HG03066 (cell line): Measurements from ENCODE around the gene CCDC39.
"Not testable (repeated sequence)": the region's sequence is repeated elsewhere in the genome, so short reads cannot be mapped to it uniquely, and the experiment has no call there.

Experiments used
- ATAC-seq: cut with Tn5 transposase; IDR thresholded peaks from one replicate; pipeline ENCODE4 v1.9.1; 2021; ENCODE audit warnings: low read depth; ENCODE audit not compliant: unreplicated experiment

The CCDC39 gene

GRCh38 chr3:180626844-180627243 is 52.4 kb downstream of the CCDC39 start:
- peak; percentile 91 for ATAC-seq

GRCh38 chr3:180624714-180625113 is 54.6 kb downstream of the CCDC39 start:
- ATAC-seq, result no peak

GRCh38 chr3:180619723-180620122 is 59.6 kb downstream of the CCDC39 start:
- ATAC-seq, result no peak

GRCh38 chr3:180618563-180618962 is 60.7 kb downstream of the CCDC39 start:
- not testable (repeated sequence) for ATAC-seq

GRCh38 chr3:180617049-180617448 is 62.2 kb downstream of the CCDC39 start:
- no peak for ATAC-seq

- ATAC-seq, result no peak
Measured at GRCh38 chr3:180615954-180616353, 63.3 kb downstream of the CCDC39 start.

GRCh38 chr3:180612364-180612763 is 66.9 kb downstream of the CCDC39 start:
- ATAC-seq, result no peak

- no peak for ATAC-seq
Measured at GRCh38 chr3:180611006-180611405, 68.3 kb downstream of the CCDC39 start.

GRCh38 chr3:180601688-180602666 is 77.3 kb downstream of the CCDC39 start, which contains the start of gene TTC14:
TTC14 (plus strand) TSS chr3:180602163; CDS start chr3:180602262, 99 bp downstream.
- peak; percentile 98 for ATAC-seq

GRCh38 chr3:180600473-180600872 is 78.8 kb downstream of the CCDC39 start:
- no peak for ATAC-seq

GRCh38 chr3:180595559-180595935 is 83.7 kb downstream of the CCDC39 start:
- no peak for ATAC-seq

- ATAC-seq, result peak; percentile 84
Measured at GRCh38 chr3:180594631-180595558, 84.4 kb downstream of the CCDC39 start.

GRCh38 chr3:180593631-180594030 is 85.7 kb downstream of the CCDC39 start:
- not testable (repeated sequence) for ATAC-seq

- no peak for ATAC-seq
Measured at GRCh38 chr3:180590396-180590795, 88.9 kb downstream of the CCDC39 start.

- ATAC-seq, result no peak
Measured at GRCh38 chr3:180580934-180581333, 98.4 kb downstream of the CCDC39 start.

- ATAC-seq, result no peak
Measured at GRCh38 chr3:180575571-180575970, 103.7 kb downstream of the CCDC39 start.

- ATAC-seq, result peak; percentile 75
Measured at GRCh38 chr3:180571831-180572598, 107.3 kb downstream of the CCDC39 start.

- ATAC-seq, result no peak
Measured at GRCh38 chr3:180570238-180570637, 109.1 kb downstream of the CCDC39 start.

- no peak for ATAC-seq
Measured at GRCh38 chr3:180564676-180565075, 114.6 kb downstream of the CCDC39 start.
